ENCODE results near the gene ITGAL.

DNA sequence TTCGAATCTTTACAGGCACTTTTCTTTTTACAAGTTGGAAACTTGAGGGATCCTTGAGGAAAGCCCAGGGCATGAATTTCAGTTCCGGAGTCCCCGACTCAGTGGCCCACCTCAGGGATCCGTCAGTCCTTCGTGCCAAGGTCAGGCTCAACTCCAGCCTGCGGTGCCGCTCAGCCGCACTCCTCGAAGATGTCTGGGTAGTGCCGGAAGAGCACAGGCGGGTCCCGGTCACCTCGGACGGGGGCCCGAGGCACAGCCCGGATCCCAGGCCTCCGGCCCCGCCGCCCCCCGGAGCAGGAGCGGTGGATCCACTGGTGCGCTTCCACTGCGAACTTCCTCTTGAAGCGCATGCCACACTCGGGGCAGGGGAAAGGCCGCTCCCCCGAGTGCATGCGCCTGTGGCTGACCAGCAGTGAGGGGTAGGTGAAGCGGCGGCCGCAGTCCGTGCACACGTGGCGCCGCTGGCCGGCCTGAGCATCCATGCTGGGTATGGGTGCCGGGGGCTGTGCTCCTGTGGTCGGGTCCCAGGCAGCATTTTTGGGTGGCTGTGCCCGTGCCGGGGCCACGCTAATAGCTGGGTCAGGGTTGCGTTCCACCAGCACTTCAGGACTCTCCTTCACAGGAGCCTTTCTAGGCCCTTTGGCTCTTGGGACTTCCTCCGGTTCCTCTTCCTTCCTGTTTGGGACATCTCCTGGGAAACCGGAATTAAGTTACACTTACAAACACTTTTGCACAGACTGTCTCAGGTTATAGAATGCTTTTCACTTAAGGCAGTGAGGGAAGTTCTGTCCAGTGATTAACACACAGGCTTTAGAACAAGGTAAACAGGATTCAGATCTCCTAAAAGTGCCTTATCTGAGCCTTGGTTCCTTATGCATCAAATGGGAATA is 97.4 kb downstream of the ITGAL start:
- TF ChIP-seq, protein P1, sequence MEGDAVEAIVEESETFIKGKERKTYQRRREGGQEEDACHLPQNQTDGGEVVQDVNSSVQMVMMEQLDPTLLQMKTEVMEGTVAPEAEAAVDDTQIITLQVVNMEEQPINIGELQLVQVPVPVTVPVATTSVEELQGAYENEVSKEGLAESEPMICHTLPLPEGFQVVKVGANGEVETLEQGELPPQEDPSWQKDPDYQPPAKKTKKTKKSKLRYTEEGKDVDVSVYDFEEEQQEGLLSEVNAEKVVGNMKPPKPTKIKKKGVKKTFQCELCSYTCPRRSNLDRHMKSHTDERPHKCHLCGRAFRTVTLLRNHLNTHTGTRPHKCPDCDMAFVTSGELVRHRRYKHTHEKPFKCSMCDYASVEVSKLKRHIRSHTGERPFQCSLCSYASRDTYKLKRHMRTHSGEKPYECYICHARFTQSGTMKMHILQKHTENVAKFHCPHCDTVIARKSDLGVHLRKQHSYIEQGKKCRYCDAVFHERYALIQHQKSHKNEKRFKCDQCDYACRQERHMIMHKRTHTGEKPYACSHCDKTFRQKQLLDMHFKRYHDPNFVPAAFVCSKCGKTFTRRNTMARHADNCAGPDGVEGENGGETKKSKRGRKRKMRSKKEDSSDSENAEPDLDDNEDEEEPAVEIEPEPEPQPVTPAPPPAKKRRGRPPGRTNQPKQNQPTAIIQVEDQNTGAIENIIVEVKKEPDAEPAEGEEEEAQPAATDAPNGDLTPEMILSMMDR (IDR thresholded peaks at IDR 0.05): no peak
- TF ChIP-seq EP300 (IDR thresholded peaks at IDR 0.05) (no peak), POLR2A (IDR thresholded peaks at IDR 0.05) (no peak), POLR2AphosphoS5 (IDR thresholded peaks at IDR 0.05) (no peak)

Measured in sigmoid colon (tissue), 4 donors.